GM13976 (cell line): ENCODE data around the gene GRID1.

ENCODE experiments used
- DNase-seq: peaks from one replicate; pipeline ENCODE4 v3.0.0; 2012; ENCODE audit warnings: low spot score
- CTCF ChIP-seq: IDR thresholded peaks from 2 replicates; pipeline ENCODE4 v1.5.1; 2012; ENCODE audit warnings: borderline replicate concordance, mild to moderate bottlenecking; ENCODE audit not compliant: insufficient read depth; ENCODE audit errors: extremely low read depth, missing control alignments, control extremely low read depth
- in situ Hi-C: fragments of 300-500 bp; cut with MboI; formaldehyde crosslinking; loops from one replicate; pipeline ENCODE4 v1.12.0; 2022; ENCODE audit warnings: low sequenced_read_pairs, mixed read lengths, inconsistent platforms; ENCODE audit not compliant: unreplicated experiment

GRID1 gene

GRCh38 chr10:85661123-85661522 lies 705.5 kb downstream of the GRID1 start:
- no peak for TF ChIP-seq CTCF
- no peak for DNase-seq
- in situ Hi-C loops = no loop called here

- no peak for TF ChIP-seq CTCF
- no peak for DNase-seq
- in situ Hi-C loops = no loop called here
These were observed 707.3 kb downstream of the GRID1 start for GRCh38 chr10:85659331-85659730.

- in situ Hi-C loops = no loop called here
- DNase-seq = no peak
- TF ChIP-seq CTCF = no peak
These were observed 708.1 kb downstream of the GRID1 start for GRCh38 chr10:85658518-85658917.

GRCh38 chr10:85657476-85658113 lies 709.0 kb downstream of the GRID1 start:
- in situ Hi-C loops = no loop called here
- DNase-seq = no peak
- no peak for TF ChIP-seq CTCF

GRCh38 chr10:85655411-85655810 lies 711.2 kb downstream of the GRID1 start:
- no peak for TF ChIP-seq CTCF
- DNase-seq = no peak
- in situ Hi-C loops = no loop called here

GRCh38 chr10:85651497-85651882 lies 715.1 kb downstream of the GRID1 start:
- in situ Hi-C loops = no loop called here
- no peak for DNase-seq

More at GRCh38 chr10:85651497-85651882, 715.1 kb downstream of the GRID1 start:
- no peak for TF ChIP-seq CTCF
